Measurements from ENCODE around the gene SMAD3. TPM values are rescaled to one million over a fixed set of nuclear protein-coding genes. Genes with fewer than 3 reads are reported as not detected.

The SMAD3 gene
- total RNA-seq, 2 donors from 2014 or later = 57.0 to 94.9 TPM

DNA sequence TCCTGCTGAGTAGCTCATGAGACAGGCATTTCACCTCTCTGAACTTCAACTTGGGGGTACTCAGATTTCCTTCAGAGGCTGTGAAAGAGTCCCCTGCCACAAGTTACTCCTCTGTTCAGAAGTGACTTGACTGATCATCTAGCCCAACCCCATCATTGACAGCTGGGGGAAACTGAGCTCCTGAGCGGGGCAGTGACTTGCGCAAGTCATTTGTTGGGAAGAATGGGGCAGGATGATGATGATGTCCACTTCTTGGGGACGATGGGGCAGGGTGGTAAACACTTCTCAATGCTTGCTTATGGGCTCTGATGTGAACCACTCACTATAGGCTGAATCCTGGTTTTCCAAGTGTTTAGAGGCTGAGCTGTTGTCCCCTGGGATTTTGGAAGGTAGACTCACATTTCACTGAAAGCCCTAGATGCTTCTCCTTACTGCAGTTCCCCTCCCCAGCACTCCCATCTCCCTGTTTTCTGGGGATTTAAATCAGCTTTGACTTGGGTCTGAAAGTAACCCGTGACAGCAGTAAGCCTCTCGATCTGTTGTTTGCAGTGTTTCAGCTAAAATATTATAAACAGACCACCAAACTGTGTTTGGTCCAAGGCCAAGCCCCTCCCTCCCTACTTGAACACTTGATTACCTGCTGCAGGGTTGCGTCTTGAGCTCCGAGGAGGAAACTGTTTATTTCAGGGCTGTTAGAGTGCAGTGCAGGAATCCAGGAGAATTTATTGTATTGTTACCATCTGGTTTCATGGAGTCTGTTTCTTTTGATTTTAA, 25.1 kb downstream of the SMAD3 start:
- Mint-ChIP-seq H3K27ac (peak overlapping the region; percentile 98), H3K36me3 (ENCODE audit: low read depth) (peaks cover 70% of the 10 kb centered on the region), H3K9me3 (no peaks in the 10 kb centered on the region), H3K4me1 (peaks cover 59% of the 10 kb centered on the region), H3K27me3 (no peaks in the 10 kb centered on the region), H3K4me3 (peak overlapping the region; percentile 82)
- ATAC-seq (replicated peaks) = no peak

DNA sequence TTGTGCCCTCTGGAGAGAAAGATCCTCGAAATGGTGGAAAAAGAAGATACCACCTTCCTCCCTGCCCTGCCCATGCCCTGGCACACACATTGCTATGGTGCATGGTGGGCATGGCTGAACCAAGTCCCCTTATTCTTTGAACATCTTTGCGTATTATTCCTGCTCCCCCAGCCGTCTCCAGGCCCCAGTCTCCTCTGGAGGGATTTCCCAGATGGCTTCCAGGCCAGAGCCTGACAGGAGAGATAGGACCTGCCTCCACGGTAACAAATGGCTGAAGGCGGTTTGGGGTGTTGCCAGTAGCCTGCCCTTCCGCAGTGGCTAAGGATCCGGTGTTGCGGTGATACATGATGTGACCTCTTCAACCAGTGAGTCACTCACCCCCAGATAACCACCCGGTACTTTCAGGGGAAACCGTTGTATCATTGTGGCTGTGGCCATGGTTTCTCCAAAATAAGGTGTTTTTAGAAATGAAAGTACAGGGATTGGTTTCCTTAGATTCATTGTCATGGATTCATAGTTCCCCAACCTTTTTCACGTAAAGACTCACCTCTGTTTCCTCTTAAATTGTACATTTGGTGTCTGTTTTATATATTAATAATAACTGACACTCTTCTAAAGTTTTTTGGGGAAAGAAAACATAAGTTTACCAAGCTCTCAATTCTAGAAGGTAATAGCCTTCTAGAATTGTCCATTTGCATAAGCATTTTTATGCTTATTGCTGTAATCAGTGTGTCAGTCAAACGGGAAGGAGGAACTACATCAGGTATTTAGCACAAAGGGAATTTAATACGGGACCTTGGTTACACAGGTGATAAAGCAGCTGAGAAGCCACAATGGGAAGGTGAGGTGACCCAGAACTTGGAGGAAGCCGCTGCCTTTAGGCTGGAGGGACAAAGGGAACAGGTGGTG, 25.9 kb downstream of the SMAD3 start:
- Mint-ChIP-seq H3K27me3 (no peaks in the 10 kb centered on the region), H3K27ac (peak overlapping the region; percentile 98), H3K9me3 (no peaks in the 10 kb centered on the region), H3K36me3 (ENCODE audit: low read depth) (peaks cover 73% of the 10 kb centered on the region), H3K4me1 (peaks cover 61% of the 10 kb centered on the region), H3K4me3 (peak overlapping the region; percentile 82)
- ATAC-seq (replicated peaks) = peak; percentile 91

DNA sequence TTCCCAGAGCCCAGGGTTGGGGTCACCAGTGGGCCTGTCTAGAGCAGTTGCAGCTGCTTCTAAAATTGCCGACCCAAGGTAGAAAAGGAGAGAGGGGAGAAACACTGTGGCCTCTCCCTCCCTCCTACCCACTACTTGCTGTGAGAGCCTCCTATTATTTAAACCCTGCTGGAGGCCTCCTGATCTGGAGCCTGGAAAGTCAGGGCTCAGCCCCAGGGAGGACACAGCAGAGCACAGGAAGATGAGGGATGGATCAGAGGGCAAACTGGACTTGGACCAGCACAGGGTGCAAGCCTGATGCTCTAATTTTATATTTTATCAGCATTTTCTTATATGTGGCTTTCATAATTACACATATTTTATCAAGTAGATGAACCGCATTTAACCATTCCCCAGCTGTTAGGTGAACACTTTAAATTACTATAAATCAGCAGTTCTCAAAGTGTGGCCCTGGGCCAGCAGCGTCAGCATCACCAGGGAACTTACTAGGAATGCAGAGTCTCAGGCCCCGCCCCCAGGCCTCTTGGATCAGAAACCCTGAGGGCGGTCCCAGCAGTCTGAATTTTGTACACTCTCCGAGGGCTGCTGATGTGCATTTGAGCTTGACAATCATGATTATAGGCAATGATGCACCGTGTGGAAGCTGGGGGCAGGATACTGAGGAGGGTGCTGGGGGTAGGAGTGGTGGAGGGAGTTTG, 26.7 kb downstream of the SMAD3 start:
- Mint-ChIP-seq H3K27me3 (no peaks in the 10 kb centered on the region), H3K4me3 (peak overlapping the region; percentile 82), H3K9me3 (no peaks in the 10 kb centered on the region), H3K36me3 (ENCODE audit: low read depth) (peaks cover 71% of the 10 kb centered on the region), H3K4me1 (peaks cover 60% of the 10 kb centered on the region), H3K27ac (peak overlapping the region; percentile 98)
- ATAC-seq (replicated peaks) = no peak

DNA sequence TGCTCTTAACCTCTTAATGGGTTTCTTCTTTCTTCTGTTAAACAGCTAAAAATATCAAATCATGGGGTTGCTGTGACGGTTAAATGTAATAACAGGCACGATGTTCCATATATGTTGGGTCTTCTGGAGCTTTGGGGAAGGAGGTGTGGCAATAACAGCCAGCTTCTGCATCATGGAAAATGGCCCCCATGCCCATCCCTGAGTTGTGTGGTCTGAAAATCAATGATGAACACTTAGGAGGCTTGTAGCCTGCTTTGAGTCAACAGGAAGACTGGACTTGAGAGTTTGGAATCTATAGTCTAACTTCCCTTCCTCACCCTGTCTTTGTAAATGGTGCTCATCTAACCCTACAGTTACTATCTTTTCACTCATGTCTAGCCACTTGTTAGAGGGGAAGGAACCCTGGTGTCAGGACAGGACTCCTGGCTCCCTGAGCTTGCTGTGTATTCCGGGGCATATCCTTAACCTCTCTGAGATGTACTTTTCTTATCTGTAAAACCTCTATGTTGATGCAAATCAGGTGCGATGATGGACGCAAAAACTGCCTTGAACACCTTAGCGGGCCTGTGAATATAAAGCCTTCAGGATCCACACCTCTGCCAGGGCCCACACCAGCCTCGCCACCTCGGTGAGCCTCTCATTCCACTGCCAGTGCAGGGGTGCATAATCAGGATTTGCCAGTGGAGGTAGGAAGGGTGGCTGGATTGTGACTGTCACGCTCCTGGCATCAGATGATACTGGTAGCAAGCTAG, 27.5 kb downstream of the SMAD3 start:
- H3K36me3 Mint-ChIP-seq (ENCODE audit: low read depth) = peaks cover 71% of the 10 kb centered on the region
- H3K27me3 Mint-ChIP-seq = no peaks in the 10 kb centered on the region
- peak overlapping the region; percentile 82 for H3K4me3 Mint-ChIP-seq
- peak overlapping the region; percentile 98 for H3K27ac Mint-ChIP-seq
- H3K9me3 Mint-ChIP-seq = no peaks in the 10 kb centered on the region
- no peak for ATAC-seq (replicated peaks)
- H3K4me1 Mint-ChIP-seq = peaks cover 60% of the 10 kb centered on the region

DNA sequence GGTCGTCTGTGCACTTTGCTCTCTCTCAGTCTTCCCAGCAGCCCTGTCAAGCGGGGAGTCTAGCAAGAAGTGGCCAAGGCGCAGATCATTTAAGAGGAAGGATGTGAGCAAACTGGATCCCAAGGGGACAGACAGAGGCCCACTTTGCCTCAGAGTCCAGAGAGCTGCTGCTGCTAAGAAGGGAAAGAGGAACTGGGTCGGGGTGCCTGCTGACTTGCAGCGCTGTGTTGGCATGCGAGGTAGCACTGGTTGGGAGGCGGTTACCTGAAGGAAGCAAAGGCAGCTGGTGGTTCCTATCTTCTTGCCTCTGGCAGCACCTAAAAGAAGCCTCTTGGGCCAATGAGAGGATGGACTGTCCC, 28.1 kb downstream of the SMAD3 start:
- H3K4me1 Mint-ChIP-seq = peaks cover 65% of the 10 kb centered on the region
- H3K27ac Mint-ChIP-seq = peak overlapping the region; percentile 98
- no peak for ATAC-seq (replicated peaks)
- peaks cover 76% of the 10 kb centered on the region for H3K36me3 Mint-ChIP-seq (ENCODE audit: low read depth)
- H3K9me3 Mint-ChIP-seq = no peaks in the 10 kb centered on the region
- peak overlapping the region; percentile 82 for H3K4me3 Mint-ChIP-seq
- H3K27me3 Mint-ChIP-seq = no peaks in the 10 kb centered on the region

DNA sequence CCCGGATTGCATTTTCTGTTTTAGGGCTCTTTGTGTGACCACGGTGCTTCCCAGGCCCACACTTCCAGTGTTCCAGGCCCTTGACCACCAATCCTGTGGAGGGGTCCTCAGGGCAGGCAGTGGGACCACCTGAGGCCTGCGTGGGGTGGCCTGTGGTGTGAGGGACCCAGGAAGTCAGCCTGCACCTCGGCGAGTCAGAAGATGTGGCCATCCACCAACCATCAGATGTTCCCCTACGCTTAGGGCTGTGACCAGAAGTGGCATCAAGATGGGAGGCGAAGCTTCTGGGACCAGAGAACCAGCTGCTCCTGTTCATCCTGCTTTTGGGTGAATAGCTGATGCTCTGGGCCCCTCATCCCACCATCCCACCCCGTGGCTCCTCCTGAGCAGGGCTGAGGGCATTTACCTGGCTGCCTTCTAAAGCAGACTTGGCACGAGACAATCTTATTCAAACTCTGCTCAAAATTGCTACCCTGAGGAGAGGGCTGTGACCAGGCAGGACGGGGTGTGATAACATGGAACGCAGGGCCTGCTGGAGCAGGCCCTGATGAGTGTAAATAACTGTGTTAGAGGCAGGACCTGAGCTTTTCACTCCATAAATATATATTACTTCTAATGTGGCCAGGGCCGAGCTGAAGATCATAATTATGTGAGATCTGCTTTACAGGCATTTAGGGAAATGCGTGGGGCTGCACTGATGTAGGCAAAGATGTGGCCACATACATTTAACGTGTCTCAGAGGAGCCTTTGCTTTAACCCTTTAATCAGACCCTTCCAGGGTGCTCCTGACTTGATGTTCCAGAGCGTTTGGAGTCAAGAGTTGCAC, 28.8 kb downstream of the SMAD3 start:
- H3K27me3 Mint-ChIP-seq = no peaks in the 10 kb centered on the region
- H3K27ac Mint-ChIP-seq = peak overlapping the region; percentile 98
- no peak for ATAC-seq (replicated peaks)
- H3K36me3 Mint-ChIP-seq (ENCODE audit: low read depth) = peaks cover 79% of the 10 kb centered on the region
- no peak overlapping the region for H3K4me3 Mint-ChIP-seq
- peaks cover 68% of the 10 kb centered on the region for H3K4me1 Mint-ChIP-seq
- no peaks in the 10 kb centered on the region for H3K9me3 Mint-ChIP-seq

DNA sequence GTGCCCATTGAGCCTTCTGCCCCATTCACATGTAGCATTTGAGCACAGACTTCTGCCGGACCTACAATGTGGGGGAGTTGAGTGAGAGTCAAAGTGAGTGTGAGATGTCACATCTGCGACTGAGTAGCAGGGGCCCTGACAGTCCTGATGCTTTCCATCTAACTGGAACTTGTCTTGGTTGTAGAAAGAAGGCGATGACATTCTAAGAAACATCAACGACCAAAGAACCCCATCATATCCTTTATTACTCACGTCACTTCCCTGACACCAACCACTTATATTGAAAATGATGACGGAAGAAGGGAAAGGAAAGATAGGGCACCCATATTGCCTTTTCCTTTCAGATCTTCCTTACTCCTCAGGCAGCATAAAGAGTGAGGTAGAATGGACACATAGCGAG, 30.5 kb downstream of the SMAD3 start:
- H3K27ac Mint-ChIP-seq = no peak overlapping the region
- ATAC-seq (replicated peaks) = peak; percentile 25
- H3K9me3 Mint-ChIP-seq = no peaks in the 10 kb centered on the region
- H3K4me3 Mint-ChIP-seq = no peak overlapping the region
- H3K36me3 Mint-ChIP-seq (ENCODE audit: low read depth) = peaks cover 78% of the 10 kb centered on the region
- no peaks in the 10 kb centered on the region for H3K27me3 Mint-ChIP-seq
- peaks cover 63% of the 10 kb centered on the region for H3K4me1 Mint-ChIP-seq

DNA sequence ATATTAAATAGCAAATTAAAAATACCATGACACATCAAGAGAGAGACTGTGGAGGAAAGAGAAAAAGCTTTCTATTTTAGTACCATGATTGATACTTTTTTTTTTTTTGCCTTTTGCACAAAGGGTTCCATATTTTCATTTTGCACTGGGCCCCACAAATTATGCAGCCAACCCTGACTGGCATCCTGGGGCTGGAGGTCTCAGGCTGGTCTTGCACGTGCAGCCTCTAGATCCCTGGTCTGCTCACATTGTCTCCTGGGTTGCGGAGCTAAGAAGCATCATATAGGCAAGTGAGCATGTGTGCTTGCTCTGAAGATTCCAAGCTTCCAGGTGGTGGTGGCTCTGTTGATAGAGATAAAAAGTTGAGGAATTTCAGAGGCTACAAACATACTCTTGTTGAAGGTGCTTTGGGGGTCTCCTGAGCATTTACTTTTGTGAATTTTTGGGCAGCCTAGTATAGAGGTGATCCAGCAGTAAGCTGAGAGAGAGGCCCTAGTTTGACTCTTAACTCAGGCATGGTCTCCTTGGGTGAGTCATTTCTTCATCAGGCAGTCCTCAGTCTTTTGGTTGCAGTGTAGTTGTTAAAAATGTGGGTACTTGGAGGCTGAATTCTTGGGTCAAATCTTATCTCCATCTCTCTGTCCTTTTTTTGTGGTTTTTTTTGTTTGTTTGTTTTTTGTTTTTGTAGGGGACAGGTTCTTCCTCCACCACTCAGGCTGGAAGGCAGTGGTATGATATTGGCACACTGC, 31.3 kb downstream of the SMAD3 start:
- ATAC-seq (replicated peaks) = peak; percentile 27
- no peaks in the 10 kb centered on the region for H3K27me3 Mint-ChIP-seq
- H3K36me3 Mint-ChIP-seq (ENCODE audit: low read depth) = peaks cover 70% of the 10 kb centered on the region
- H3K9me3 Mint-ChIP-seq = no peaks in the 10 kb centered on the region
- no peak overlapping the region for H3K27ac Mint-ChIP-seq
- peaks cover 55% of the 10 kb centered on the region for H3K4me1 Mint-ChIP-seq
- H3K4me3 Mint-ChIP-seq = no peak overlapping the region

DNA sequence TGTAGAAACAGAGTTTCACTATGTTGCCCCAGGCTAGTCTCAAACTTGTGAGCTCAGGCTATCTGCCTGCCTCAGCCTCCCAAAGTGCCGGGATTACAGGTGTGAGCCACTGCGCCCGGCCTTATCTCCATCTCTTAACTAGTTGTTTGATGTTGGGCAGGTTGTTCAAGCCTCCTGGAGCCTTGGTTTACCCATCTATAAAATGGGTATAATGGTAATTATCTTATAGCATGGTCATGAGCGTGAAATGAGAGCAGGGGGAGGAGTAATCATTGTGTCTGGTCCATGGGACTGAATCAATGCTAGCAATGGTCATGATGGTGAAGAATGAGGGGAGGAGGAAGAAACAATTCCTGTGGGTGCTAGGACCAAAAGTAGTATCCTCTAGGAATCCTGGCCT, 32.0 kb downstream of the SMAD3 start:
- no peak overlapping the region for H3K4me3 Mint-ChIP-seq
- peaks cover 50% of the 10 kb centered on the region for H3K4me1 Mint-ChIP-seq
- peaks cover 66% of the 10 kb centered on the region for H3K36me3 Mint-ChIP-seq (ENCODE audit: low read depth)
- no peak overlapping the region for H3K27ac Mint-ChIP-seq
- no peak for ATAC-seq (replicated peaks)
- no peaks in the 10 kb centered on the region for H3K9me3 Mint-ChIP-seq
- H3K27me3 Mint-ChIP-seq = no peaks in the 10 kb centered on the region

DNA sequence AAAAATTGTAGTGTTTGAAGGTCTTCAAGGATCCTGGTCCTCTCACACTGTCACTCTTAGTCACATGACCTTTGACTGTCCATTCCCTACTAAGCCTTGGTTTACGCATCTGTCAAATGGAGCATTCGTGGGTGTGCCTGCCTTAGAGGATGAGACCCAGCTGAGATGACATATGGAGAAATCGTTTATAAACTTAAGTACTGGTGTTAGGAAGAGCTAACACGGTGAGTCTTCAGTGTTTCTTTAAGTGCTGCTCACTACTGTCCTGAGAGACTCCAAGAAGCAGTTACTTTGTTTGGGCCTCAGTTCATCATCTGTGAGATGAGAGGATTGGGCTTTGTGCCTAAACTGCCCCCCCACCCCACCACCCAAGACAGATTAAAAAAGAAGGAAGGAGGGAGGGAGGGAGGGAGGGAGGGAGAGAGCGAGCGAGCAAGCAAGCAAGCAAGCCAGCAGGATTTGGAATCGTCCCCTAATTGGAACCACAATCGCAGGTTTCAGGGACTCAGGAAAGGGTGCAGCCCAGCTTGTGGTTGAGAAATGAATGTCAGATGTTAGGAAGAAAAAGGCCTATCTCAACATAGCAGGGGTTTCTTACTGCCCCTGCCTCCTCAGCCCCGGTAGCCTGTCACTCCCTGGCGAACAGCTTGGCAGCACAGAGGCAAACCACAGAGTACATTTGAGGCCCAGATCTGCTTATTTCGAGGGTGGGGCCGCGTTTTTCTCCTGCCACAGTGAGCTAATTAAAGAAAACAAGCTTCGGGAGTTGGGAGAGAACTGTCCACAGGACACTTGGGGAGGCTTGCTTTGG, 32.7 kb downstream of the SMAD3 start:
- Mint-ChIP-seq H3K27me3 (no peaks in the 10 kb centered on the region), H3K9me3 (no peaks in the 10 kb centered on the region), H3K27ac (no peak overlapping the region), H3K4me3 (no peak overlapping the region), H3K4me1 (peaks cover 43% of the 10 kb centered on the region), H3K36me3 (ENCODE audit: low read depth) (peaks cover 59% of the 10 kb centered on the region)
- peak; percentile 6 for ATAC-seq (replicated peaks)

DNA sequence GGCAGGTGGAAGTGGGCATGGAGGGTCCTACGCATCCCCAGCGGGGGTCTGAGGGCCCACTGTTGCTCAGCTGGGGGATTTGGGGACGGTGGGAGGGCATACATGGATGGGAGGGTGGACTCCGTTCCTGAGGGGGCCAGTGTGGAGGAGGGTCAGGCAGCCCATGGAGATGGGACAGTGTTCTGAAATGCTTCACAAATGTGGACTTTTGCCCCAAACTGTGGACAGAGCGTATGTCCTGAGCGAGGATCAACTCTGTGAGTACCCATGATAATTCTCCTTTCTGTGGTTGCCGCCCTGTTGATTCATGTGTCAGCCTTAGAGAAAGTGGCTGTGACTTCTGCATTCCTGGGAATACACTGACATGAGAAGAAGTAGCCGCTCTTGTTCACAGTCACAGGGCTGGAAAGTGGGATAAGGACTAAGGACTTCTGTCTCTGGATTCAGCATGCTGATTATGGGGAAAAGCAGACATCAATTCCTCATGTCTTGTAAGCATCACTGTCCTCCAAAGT, 33.4 kb downstream of the SMAD3 start:
- H3K9me3 Mint-ChIP-seq = no peaks in the 10 kb centered on the region
- H3K4me1 Mint-ChIP-seq = peaks cover 41% of the 10 kb centered on the region
- peaks cover 56% of the 10 kb centered on the region for H3K36me3 Mint-ChIP-seq (ENCODE audit: low read depth)
- no peak for ATAC-seq (replicated peaks)
- H3K4me3 Mint-ChIP-seq = no peak overlapping the region
- no peaks in the 10 kb centered on the region for H3K27me3 Mint-ChIP-seq
- H3K27ac Mint-ChIP-seq = no peak overlapping the region

DNA sequence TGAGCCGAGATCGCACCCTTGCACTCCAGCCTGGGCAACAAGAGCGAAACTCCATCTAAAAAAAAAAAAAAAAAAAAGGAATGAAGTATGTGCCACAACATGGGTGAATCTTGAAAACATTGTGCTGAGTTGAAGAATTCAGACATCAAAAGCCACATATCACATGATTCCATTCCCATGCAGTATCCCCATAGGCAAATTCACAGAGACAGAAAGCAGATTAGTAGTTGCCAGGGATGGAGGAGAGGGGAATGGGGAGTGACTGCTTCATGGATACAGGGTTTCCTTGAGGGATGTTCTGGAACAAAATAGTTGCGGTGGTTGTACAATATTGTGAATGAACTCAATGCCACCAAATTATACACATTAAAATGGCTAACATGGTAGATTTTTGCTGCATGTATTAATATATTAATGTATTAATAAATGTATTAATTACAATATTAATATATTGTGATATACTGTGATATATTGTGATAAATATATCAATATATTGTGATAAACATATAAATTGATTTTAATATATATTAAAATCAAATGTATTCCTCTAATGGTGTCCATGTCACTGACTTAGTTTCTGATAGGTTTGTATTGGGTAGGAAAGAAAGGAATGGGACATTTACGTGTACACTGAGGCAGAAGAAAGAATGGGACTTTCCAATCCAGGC, 34.9 kb downstream of the SMAD3 start:
- ATAC-seq (replicated peaks) = no peak
- H3K4me1 Mint-ChIP-seq = peaks cover 47% of the 10 kb centered on the region
- H3K9me3 Mint-ChIP-seq = no peaks in the 10 kb centered on the region
- H3K36me3 Mint-ChIP-seq (ENCODE audit: low read depth) = peaks cover 58% of the 10 kb centered on the region
- H3K27ac Mint-ChIP-seq = no peak overlapping the region
- H3K27me3 Mint-ChIP-seq = no peaks in the 10 kb centered on the region
- no peak overlapping the region for H3K4me3 Mint-ChIP-seq
